GM18907 (cell line): ENCODE results near the gene DUSP6.

ENCODE experiments used
- ATAC-seq: cut with Tn5 transposase; IDR thresholded peaks from one replicate; pipeline ENCODE4 v1.9.1; 2021; ENCODE audit warnings: mild to moderate bottlenecking, moderate library complexity; ENCODE audit not compliant: unreplicated experiment

The DUSP6 gene

DNA sequence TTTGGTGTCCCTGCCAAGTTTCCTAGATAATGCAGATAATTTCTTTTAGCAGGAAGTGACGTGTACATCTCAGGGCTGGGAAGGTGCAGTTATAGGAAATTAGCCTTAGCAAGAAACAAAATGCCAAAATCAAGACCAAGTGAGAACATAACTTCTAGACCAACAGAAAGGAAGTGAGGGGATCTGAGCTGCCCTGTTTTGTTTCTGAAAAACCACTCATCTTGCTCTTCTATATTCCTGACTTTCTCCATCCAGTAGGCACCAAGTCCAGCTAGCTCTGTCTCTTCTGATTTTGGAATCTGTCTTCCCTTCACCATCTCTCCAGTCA is 23.9 kb upstream of the DUSP6 start:
- ATAC-seq: no peak

DNA sequence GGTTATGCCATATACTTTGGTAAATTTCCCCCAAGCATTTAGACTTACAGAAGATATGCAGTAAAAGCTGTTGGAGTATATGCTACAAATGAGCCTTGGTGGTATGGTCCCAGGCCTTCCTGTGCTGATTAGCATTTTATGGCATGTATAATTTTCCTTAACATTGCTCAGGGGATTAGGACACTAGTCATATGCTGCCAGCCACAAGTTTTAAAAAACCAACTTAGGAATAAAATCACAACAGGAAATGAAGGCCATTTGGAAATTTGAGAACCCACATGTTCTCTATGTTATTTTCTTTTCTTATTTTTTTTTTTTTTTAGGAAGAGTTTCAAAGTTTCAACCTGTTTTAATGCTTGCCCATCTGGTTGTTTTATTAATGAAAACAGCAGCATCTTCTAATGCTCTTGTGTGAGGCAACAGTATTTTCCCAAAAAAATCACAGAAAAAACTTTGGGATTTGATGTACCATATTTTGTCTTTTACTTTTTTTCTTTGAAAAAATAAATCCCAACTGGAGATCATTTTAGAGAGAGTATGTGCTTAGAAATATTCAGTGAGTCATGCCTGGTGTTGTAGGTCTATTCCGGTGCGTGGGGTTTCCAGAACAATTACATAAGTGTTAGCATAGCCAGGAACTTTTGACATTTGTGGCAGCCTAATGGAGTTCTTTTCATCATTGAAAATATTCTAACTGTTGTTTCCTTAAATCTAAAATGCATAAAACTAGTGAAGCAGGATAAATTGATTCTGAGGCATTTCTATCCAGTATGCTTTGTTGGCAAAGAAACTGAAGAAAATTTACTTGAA is 21.7 kb upstream of the DUSP6 start:
- no peak for ATAC-seq

GRCh38 chr12:89372584-89373370 is 20.5 kb upstream of the DUSP6 start:
- no peak for ATAC-seq

DNA sequence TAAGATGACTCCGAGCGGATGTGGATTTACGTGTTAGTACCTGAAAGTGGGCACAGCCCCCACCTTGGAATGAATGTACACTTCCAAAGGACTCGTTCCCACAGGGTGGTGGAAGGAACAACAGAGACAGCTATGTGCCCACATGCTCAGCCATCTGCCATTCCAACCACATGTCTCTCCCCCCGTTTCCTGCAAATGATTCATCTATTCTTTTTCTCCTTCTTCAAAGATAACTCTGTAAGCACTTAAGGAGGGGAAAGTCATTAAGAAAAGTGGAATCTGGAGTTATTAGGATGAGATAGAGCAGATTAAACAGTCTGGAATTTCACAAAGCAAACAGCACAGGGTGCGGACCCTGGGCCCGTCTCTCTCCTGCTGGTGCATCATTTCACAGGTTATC is 18.5 kb upstream of the DUSP6 start:
- ATAC-seq: no peak

- ATAC-seq: no peak
Measured at GRCh38 chr12:89370421-89370831, 18.1 kb upstream of the DUSP6 start.

- ATAC-seq: no peak
Measured at GRCh38 chr12:89369166-89369565, 16.9 kb upstream of the DUSP6 start.

DNA sequence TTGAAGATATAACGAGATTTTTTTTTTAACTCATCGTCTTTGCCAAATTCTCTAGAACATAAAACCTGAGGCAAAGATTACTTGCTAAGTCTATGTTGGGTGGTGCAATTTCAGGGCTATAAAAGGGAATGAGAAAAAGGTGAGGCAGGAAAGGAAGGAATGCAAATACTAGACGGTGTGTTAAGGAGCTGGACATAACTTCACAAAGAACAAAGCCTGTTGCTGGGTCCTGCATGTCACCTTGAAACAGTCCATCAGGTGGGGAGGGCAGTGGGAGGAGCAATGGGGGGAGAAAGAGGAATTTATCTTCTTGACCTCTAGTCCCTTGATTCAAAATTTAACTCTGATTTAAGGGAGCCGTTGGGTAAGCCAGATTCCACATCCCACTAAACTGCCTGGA is 16.1 kb upstream of the DUSP6 start:
- no peak for ATAC-seq

GRCh38 chr12:89366676-89367364 is 14.5 kb upstream of the DUSP6 start:
- no peak for ATAC-seq

GRCh38 chr12:89364631-89365030 is 12.3 kb upstream of the DUSP6 start:
- ATAC-seq: no peak

GRCh38 chr12:89364058-89364457 is 11.8 kb upstream of the DUSP6 start:
- ATAC-seq: no peak

GRCh38 chr12:89363582-89363981 is 11.3 kb upstream of the DUSP6 start:
- ATAC-seq: no peak

DNA sequence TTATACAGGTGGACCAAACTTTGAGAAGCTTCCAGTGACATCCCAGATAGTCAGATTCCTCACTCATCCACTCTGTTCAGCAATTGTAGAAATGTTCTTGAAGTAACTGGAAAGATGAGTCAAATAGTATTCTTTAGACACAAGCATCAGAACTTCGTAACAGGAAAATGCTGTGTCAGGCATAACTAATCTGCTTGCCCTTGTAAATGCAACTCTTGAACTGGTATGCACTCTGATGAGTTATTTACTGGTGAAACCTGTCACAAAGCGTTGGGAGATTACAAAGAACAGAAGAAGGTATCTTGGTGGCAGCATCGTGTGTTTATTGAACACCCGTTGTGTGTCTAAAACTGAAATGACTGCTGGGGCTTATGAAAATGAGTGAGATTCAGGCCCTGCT is 10.8 kb upstream of the DUSP6 start:
- ATAC-seq: no peak

DNA sequence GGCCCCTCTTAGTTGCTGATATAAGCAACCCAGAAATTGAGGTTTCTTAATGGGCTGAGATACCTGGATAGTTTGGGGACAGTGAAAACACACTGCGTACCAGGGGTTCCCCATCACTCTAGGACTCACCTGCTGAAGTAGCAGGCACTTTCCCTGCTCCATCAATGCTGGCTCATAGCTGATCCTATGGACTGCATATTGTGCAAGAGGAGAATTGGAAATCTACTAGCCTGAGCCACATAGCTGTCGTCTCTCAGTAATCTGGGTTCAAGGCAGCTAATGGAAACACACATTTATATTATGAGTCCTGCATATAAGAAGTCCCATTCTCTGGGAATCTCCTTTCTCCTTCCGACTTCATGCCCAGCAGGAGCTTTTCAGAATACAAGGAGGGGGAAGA is 7.3 kb upstream of the DUSP6 start:
- no peak for ATAC-seq

DNA sequence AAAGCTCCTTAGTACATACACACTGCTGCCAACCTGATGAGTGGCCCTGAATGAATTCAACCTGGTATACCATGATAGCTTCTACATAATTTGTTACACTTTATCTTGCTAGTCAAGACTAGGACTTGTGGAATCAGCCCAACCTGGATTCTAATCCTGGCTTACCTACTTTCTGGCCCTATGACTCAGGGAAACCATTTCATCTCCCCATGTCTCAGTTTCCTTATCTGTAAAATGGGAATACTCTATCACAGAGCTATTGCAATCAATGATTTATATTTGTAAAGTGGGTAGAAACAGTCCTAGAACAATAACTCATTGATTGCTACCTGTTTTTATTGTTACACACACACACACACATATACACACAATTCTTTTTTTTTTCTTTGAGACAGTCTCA is 6.5 kb upstream of the DUSP6 start:
- no peak for ATAC-seq

- no peak for ATAC-seq
Measured at GRCh38 chr12:89357297-89357730, 5.0 kb upstream of the DUSP6 start.

- ATAC-seq: no peak
Measured at GRCh38 chr12:89356069-89356665, 3.9 kb upstream of the DUSP6 start.

DNA sequence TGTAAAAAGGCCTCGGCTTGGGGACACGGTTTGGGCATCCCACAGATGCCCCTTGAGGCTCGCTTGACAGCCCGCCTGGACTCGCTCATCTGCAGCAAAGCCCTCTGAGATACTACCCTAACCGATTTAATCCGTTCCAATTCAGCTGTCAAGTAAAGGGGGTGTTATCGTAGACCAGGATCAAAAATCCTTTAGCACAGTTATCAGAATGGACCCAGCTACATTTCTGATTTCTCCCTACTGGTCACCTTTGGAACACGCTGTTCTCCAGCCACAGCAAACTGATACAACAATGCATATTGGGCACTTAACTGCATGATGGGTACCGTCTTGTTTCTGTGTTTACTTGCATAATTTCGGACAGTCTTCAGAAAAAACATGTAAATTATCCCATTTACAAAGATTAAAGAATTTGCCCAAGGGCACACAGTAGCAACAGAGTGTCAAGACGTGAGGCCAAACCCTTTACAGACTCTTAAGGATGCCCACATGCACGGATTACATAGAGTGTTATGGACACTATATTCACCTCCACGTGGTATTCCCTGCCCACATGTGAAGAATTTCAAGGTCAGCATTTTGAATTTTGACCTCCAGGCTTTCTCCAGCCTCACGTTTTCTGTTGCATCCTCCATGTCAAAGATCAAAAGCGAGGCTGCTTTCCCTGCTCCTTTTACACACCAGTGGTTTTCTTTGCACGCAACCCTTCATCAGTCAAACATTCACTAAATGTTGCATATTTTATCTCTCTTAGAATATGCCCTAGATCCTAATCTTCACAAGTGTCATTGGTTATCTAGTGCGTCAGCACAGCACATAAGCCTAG is 3.2 kb upstream of the DUSP6 start:
- ATAC-seq: no peak

- no peak for ATAC-seq
Measured at GRCh38 chr12:89354612-89355067, 2.3 kb upstream of the DUSP6 start.

DNA sequence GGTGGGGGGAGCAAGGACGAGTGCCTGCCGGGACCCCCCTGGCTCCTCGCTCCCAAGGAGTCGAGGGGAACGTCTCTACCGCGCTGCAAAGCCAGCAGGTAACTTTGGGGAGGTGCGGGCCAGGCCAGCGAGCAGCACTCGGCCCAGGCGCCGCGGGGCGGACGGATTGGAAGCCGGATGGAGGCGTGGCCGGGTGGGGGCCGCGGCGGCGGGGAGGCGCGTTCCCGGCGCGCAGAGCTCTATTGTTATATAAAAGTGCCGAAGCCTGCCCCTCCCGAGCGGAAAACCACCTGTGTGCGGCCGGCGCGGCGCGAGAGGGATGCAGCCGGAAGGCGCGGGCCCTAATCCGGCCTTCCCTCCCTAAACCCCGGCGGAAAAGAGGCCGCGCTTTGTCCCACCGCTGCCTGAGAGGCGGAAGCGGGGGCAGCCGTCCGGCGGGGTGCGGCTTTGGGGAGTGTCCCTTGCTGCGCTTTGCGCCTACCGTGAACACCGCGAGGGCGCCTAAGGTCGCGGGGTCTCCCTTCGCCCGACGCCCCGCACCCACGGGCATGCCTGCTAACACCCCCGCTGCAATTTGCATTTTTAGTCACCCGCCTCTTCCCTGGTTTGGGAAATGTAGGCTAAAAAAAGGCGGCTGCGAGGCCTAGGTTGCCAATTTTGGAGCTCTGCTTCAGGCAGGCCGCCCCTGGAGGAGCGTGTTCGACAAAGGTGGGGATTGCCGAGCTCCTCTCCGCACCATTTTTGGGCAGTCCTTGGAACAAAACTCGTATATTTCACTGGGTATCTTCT is 1.7 kb upstream of the DUSP6 start:
- peak; percentile 39 for ATAC-seq
